CD4-positive, alpha-beta T cell treated with Interferon gamma for 1 hour (primary cell): Measurements from ENCODE around the gene FCMR.

ENCODE experiments used
- DNase-seq: peaks from one replicate; pipeline ENCODE4 v3.0.0-alpha.2; 2020

Gene FCMR

GRCh38 chr1:206898089-206898914 is 23.4 kb downstream of the FCMR start:
- no peak for DNase-seq

- DNase-seq = no peak
Observed at GRCh38 chr1:206897175-206897574, 24.6 kb downstream of the FCMR start, which contains the start of gene IL24. TSS of gene IL24 (plus strand) at chr1:206897443. CDS start at chr1:206897833, 390 bp downstream.

GRCh38 chr1:206896261-206896660 is 25.5 kb downstream of the FCMR start:
- DNase-seq = no peak

- DNase-seq = no peak
Observed at GRCh38 chr1:206895837-206896242, 25.9 kb downstream of the FCMR start.

- no peak for DNase-seq
Observed at GRCh38 chr1:206895325-206895724, 26.4 kb downstream of the FCMR start.

- no peak for DNase-seq
Observed at GRCh38 chr1:206893380-206893779, 28.4 kb downstream of the FCMR start.

GRCh38 chr1:206892351-206892984 is 29.3 kb downstream of the FCMR start:
- no peak for DNase-seq

- no peak for DNase-seq
Observed at GRCh38 chr1:206891412-206891811, 30.3 kb downstream of the FCMR start.

- DNase-seq = peak; percentile 16
Observed at GRCh38 chr1:206890125-206891060, 31.3 kb downstream of the FCMR start.

- no peak for DNase-seq
Observed at GRCh38 chr1:206887701-206888100, 34.0 kb downstream of the FCMR start.

- no peak for DNase-seq
Observed at GRCh38 chr1:206886831-206887230, 34.9 kb downstream of the FCMR start.

GRCh38 chr1:206885341-206886060 is 36.2 kb downstream of the FCMR start:
- no peak for DNase-seq

- DNase-seq = no peak
Observed at GRCh38 chr1:206883876-206884275, 37.9 kb downstream of the FCMR start.

GRCh38 chr1:206883160-206883559 is 38.6 kb downstream of the FCMR start:
- DNase-seq = no peak

GRCh38 chr1:206882555-206882954 is 39.2 kb downstream of the FCMR start:
- DNase-seq = no peak

GRCh38 chr1:206880314-206880713 is 41.4 kb downstream of the FCMR start:
- DNase-seq = no peak

GRCh38 chr1:206878456-206878855 is 43.3 kb downstream of the FCMR start:
- DNase-seq = no peak

- DNase-seq = no peak
Observed at GRCh38 chr1:206875752-206876377, 45.9 kb downstream of the FCMR start.

- DNase-seq = no peak
Observed at GRCh38 chr1:206873603-206874188, 48.0 kb downstream of the FCMR start.

- no peak for DNase-seq
Observed at GRCh38 chr1:206872139-206872538, 49.6 kb downstream of the FCMR start.

GRCh38 chr1:206868264-206868663 is 53.5 kb downstream of the FCMR start:
- no peak for DNase-seq

- DNase-seq = no peak
Observed at GRCh38 chr1:206867716-206868115, 54.0 kb downstream of the FCMR start.
